ENCODE measurements around the gene NCAM2.

The NCAM2 gene

DNA sequence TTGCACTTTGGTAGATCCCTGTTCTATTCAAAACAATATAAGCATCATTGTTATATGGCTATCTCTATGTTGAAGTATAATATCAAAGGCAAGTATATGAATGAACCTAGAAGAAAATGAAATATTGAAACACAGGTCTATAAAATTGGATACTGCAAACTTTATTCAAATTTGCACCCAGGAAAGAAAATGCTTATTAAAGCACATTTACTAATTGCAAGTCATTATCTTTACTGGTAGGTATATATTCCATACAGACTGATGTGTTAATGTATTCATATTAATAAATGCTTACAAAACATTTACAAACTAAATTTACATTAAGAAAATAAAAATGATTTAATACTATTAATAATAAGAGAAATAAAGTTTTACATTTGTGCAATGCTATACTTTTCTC is 469.8 kb downstream of the NCAM2 start:
- no peak for DNase-seq

DNA sequence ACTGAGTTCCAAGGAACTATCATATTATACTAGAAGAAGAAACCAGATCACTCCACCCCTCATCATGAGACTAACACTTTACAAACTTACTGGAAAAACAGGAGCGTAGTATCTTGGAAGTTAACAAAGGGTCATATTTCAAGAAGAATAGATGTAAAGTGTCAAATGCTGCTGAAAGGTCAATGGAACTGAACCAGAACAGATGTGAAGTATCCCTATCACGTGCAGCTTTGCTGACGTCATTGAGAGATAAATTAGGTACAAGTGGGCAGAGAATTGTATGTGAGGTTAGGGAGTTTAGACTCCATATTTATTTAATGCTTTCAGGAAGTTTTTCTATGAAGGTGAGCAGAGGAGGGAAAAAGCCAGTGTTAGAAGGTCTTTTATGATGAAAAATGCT is 483.0 kb downstream of the NCAM2 start:
- no peak for DNase-seq

DNA sequence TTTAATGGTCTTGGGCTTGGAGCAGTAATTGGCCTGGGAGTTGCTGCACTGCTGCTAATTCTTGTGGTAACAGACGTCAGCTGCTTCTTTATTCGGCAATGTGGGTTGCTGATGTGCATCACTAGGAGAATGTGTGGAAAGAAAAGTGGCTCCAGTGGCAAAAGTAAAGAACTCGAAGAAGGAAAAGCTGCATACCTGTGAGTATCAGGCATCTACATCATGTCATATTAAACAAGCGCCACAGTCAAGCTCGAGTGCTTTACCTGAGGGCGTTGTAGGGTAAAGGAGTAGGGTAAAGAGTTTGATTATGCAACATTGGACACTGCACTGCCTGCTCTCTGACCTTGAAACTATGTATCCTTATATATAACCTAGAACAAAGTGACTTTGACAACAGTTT is 510.6 kb downstream of the NCAM2 start:
- no peak for DNase-seq

DNA sequence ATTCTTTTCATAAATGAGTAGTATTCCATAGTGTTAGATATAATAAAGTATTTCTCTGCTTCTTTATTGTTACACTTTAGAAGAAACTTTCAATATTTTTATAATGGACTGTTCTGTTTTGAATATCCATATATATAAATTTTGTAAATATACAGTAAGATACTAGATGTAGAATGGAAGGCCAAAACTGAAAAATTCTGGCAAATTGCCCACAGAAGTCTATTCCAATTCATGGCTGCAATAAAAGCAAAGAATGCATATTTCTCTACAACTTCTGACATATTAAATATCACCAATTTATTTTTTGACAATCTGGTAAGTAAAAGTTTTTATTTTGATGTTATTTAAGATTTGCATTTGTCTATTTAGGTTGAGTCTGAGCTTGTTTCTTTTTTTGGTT is 532.5 kb downstream of the NCAM2 start:
- no peak for DNase-seq

DNA sequence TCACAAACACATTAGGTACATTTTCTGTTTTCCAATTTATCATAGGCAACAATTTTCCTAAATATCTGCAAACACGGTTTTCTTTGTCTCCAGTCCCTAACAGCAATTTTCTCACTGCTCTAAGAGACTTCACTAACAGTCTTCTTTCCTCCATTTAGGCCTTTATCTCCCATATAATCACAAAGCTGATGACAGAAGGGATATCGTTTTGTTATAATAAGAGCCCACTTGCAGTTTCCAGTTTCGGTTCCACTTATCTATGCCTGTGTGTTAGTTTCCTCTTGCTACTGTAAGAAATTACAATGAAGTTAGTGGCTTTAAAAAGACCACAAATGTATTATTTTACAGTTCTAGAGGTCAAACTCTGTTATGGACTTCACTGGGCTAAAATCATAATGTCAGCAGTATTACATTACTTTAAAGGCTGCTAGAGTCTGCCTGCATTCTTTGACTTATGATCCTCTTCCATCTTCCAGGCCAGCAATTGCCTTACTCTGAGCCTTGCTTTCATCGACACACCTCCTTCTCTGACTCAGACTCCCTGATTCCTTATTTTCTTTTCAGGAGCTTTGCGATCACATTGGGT is 549.3 kb downstream of the NCAM2 start:
- DNase-seq: no peak

DNA sequence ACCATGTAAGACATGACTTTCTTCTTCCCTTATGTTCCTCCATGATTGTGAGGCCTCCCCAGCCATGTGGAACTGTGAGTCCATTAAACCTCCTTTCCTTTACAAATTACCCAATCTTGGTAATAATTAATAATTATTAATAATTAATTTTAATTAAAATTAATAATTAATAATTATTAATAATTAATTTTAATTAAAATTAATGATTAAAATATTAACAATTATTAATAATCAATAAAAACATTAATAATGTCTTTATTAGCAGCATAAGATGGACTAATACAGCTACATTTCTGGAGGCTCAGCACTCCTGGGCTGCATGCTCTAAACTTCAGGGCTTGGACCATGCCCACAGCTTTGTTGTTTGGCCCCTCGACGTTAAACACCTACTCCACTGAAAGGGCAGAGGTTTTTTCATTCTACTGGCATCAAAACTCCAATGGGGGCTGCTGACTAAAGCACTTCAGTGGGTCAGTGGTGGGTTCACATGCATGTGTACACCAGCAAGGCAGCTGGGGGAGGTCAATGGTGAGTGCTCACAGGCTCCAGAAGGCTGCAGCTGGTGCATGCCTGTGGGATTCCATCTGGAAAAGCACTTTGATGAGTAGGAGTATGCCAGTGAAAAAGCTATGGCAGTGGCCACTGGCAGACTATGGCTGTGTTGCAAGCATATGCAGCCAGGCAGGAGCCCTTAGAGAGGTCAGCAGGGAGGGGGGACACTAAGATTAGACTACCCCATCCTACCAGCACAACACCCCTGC is 561.3 kb downstream of the NCAM2 start:
- DNase-seq: no peak
